ENCODE data around the gene LRRC36. TPM values are rescaled to one million over a fixed set of nuclear protein-coding genes. Genes with fewer than 3 reads are reported as not detected.

LRRC36 gene
- polyA plus RNA-seq, 4 donors, result 3.5 to 4.6 (median 3.9) TPM

GRCh38 chr16:67421030-67421429 lies 94.4 kb downstream of the LRRC36 start:
- DNase-seq (ENCODE audit: low read depth in 4 of 4, low spot score in 3 of 4), result no peak

- no peak for DNase-seq (ENCODE audit: low read depth in 4 of 4, low spot score in 3 of 4)
These were observed 96.4 kb downstream of the LRRC36 start for GRCh38 chr16:67423015-67423414.

GRCh38 chr16:67423611-67424260 lies 97.1 kb downstream of the LRRC36 start:
- no peak for DNase-seq (ENCODE audit: low read depth in 4 of 4, low spot score in 3 of 4)

GRCh38 chr16:67424261-67424615 lies 97.6 kb downstream of the LRRC36 start:
- DNase-seq (ENCODE audit: low read depth in 4 of 4, low spot score in 3 of 4), result no peak

GRCh38 chr16:67425061-67425460 lies 98.4 kb downstream of the LRRC36 start:
- no peak for DNase-seq (ENCODE audit: low read depth in 4 of 4, low spot score in 3 of 4)

GRCh38 chr16:67425580-67425979 lies 99.0 kb downstream of the LRRC36 start:
- no peak for DNase-seq (ENCODE audit: low read depth in 4 of 4, low spot score in 3 of 4)

- DNase-seq (ENCODE audit: low read depth in 4 of 4, low spot score in 3 of 4), result no peak
These were observed 99.4 kb downstream of the LRRC36 start for GRCh38 chr16:67426022-67426421.

GRCh38 chr16:67426950-67427349 lies 100.3 kb downstream of the LRRC36 start:
- no peak for DNase-seq (ENCODE audit: low read depth in 4 of 4, low spot score in 3 of 4)

- DNase-seq (ENCODE audit: low read depth in 4 of 4, low spot score in 3 of 4), result no peak
These were observed 101.6 kb downstream of the LRRC36 start for GRCh38 chr16:67428146-67428731.

- no peak for DNase-seq (ENCODE audit: low read depth in 4 of 4, low spot score in 3 of 4)
These were observed 102.6 kb downstream of the LRRC36 start for GRCh38 chr16:67429053-67429798.

- DNase-seq (ENCODE audit: low read depth in 4 of 4, low spot score in 3 of 4), result no peak
These were observed 103.3 kb downstream of the LRRC36 start for GRCh38 chr16:67429799-67430503.

GRCh38 chr16:67430504-67430976 lies 103.9 kb downstream of the LRRC36 start:
- DNase-seq (ENCODE audit: low read depth in 4 of 4, low spot score in 3 of 4), result no peak

- DNase-seq (ENCODE audit: low read depth in 4 of 4, low spot score in 3 of 4), result no peak
These were observed 104.6 kb downstream of the LRRC36 start, which contains the start of gene HSD11B2 for GRCh38 chr16:67430977-67431774. Gene HSD11B2, plus strand, starts transcription at chr16:67431121. Its CDS starts 128 bp downstream, at chr16:67431249.

GRCh38 chr16:67431775-67432505 lies 105.3 kb downstream of the LRRC36 start:
- no peak for DNase-seq (ENCODE audit: low read depth in 4 of 4, low spot score in 3 of 4)

GRCh38 chr16:67432506-67432890 lies 105.9 kb downstream of the LRRC36 start:
- DNase-seq (ENCODE audit: low read depth in 4 of 4, low spot score in 3 of 4), result no peak

GRCh38 chr16:67433131-67433719 lies 106.6 kb downstream of the LRRC36 start:
- no peak for DNase-seq (ENCODE audit: low read depth in 4 of 4, low spot score in 3 of 4)
